B cell (primary cell): ENCODE data around the gene KRAS. TPM values are rescaled to one million over a fixed set of nuclear protein-coding genes. Genes with fewer than 3 reads are reported as not detected.
A peak's percentile ranks its signal among the peaks of the same experiment; 100 is the strongest.

ENCODE experiments used
- ATAC-seq: fragments of 200-7000 bp; cut with Tn5 transposase; one replicate; pipeline ENCODE4 v1.10.0; 2021; ENCODE audit warnings: low read depth, mild to moderate bottlenecking, moderate number of reproducible peaks, moderate library complexity
- CTCF ChIA-PET: fragments of 350-600 bp; sonication (Branson Sonifier 250); formaldehyde crosslinking; loops from one replicate; lab custom pipeline; 2021; ENCODE audit warnings: antibody characterized with exemption, inconsistent platforms; lab: Charles Lee
- POLR2A ChIA-PET: fragments of 350-600 bp; sonication (Branson Sonifier 250); formaldehyde crosslinking; loops from one replicate; lab custom pipeline; 2021; ENCODE audit warnings: antibody characterized with exemption; lab: Charles Lee
- DNase-seq: peaks from one replicate; pipeline ENCODE4 v3.0.0; 2013
- H2AFZ ChIP-seq: 2 replicates; pipeline ENCODE4 v1.6.1; 2012; ENCODE audit warnings: mild to moderate bottlenecking, low read depth, low read length; ENCODE audit not compliant: insufficient read depth, poor library complexity, severe bottlenecking
- H3K27ac ChIP-seq, 2 donors: 1 replicate in 1 of 2; 2 replicates in 1 of 2; pipeline ENCODE4 v1.5.1; 2012 to 2013; ENCODE audit warnings: low read length in 2 of 2, mild to moderate bottlenecking in 2 of 2, moderate library complexity in 1 of 2
- H3K27me3 ChIP-seq, 4 experiments: fragments of 200-600 bp in 1 of 4; sonication (generic) in 1 of 4; replicated peaks in 1 of 4; 1 replicate in 2 of 4; 2 replicates in 2 of 4; pipeline versions ENCODE4 v1.6.1 to v1.7.0; 2013 to 2016; ENCODE audit warnings: low read length in 3 of 4, mild to moderate bottlenecking in 2 of 4, mixed read lengths in 1 of 4, moderate library complexity in 1 of 4; ENCODE audit not compliant: insufficient read depth in 4 of 4, control insufficient read depth in 3 of 4; ENCODE audit errors: control extremely low read depth in 1 of 4
- H3K36me3 ChIP-seq, 2 experiments: replicated peaks in 1 of 2; 1 replicate in 1 of 2; 2 replicates in 1 of 2; pipeline versions ENCODE4 v1.6.1 to v1.7.1; 2013; ENCODE audit warnings: low read length in 1 of 2; ENCODE audit not compliant: insufficient read depth in 2 of 2, control insufficient read depth in 1 of 2; ENCODE audit errors: control extremely low read depth in 1 of 2, extremely low read depth in 1 of 2
- H3K4me1 ChIP-seq, 2 donors: fragments of 200-600 bp in 1 of 2; sonication (generic) in 1 of 2; 1 replicate in 1 of 2; 2 replicates in 1 of 2; pipeline versions ENCODE4 v1.5.1 to v1.6.1; 2013 to 2017; ENCODE audit warnings: low read length in 2 of 2; ENCODE audit not compliant: control insufficient read depth in 2 of 2, insufficient read depth in 2 of 2
- H3K4me2 ChIP-seq: replicated peaks from 2 replicates; pipeline ENCODE3; 2012; ENCODE audit warnings: mild to moderate bottlenecking, low read depth, low read length; ENCODE audit not compliant: poor library complexity, severe bottlenecking
- H3K4me3 ChIP-seq, 5 experiments: fragments of 200-600 bp in 1 of 5; sonication (generic) in 1 of 5; 1 replicate in 3 of 5; 2 replicates in 2 of 5; pipeline versions ENCODE4 v1.5.1 to v1.7.0; 2011 to 2016; ENCODE audit warnings: low read length in 4 of 5, mild to moderate bottlenecking in 4 of 5, low read depth in 2 of 5, control low read depth in 1 of 5, moderate library complexity in 1 of 5; ENCODE audit not compliant: insufficient read depth in 1 of 5; ENCODE audit errors: control extremely low read depth in 1 of 5, extremely low read depth in 1 of 5
- H3K79me2 ChIP-seq: fragments of 200-600 bp; sonication (generic); one replicate; pipeline ENCODE4 v1.6.0; 2016; ENCODE audit warnings: low read length; ENCODE audit not compliant: control insufficient read depth, insufficient read depth
- H3K9ac ChIP-seq: fragments of 200-600 bp; sonication (generic); 2 replicates; pipeline ENCODE4 v1.6.1; 2017; ENCODE audit warnings: mild to moderate bottlenecking, low read length, moderate library complexity
- H3K9me3 ChIP-seq, 3 donors: one replicate each; pipeline versions ENCODE4 v1.6.1 to v1.7.1; 2013; ENCODE audit warnings: low read length in 2 of 3; ENCODE audit not compliant: control insufficient read depth in 2 of 3, insufficient read depth in 1 of 3; ENCODE audit errors: control extremely low read depth in 1 of 3
- H4K20me1 ChIP-seq: 2 replicates; pipeline ENCODE4 v1.6.0; 2012; ENCODE audit warnings: mild to moderate bottlenecking, low read length; ENCODE audit not compliant: insufficient read depth, control insufficient read depth, poor library complexity, severe bottlenecking
- H3K27ac Mint-ChIP-seq: one replicate; pipeline ENCODE4 v1.8.0; 2021; ENCODE audit warnings: mixed read lengths
- H3K27me3 Mint-ChIP-seq: one replicate; pipeline ENCODE4 v1.8.0; 2021; ENCODE audit warnings: mixed read lengths
- H3K4me1 Mint-ChIP-seq: one replicate; pipeline ENCODE4 v1.8.0; 2021; ENCODE audit warnings: mixed read lengths
- H3K4me3 Mint-ChIP-seq: one replicate; pipeline ENCODE4 v1.8.0; 2021; ENCODE audit warnings: mixed read lengths
- H3K9me3 Mint-ChIP-seq: one replicate; pipeline ENCODE4 v1.8.0; 2022; ENCODE audit warnings: mixed read lengths; ENCODE audit not compliant: insufficient read depth
- EZH2 ChIP-seq: IDR thresholded peaks from 2 replicates; pipeline ENCODE4 v1.6.1; 2012; ENCODE audit warnings: borderline replicate concordance, low read depth, mild to moderate bottlenecking, moderate library complexity, low read length; ENCODE audit not compliant: insufficient read depth, poor library complexity, severe bottlenecking
- WGBS: methylation state at CpG from one replicate; pipeline ENCODE4 v1.1.5; 2013; ENCODE audit warnings: missing lambda C conversion rate; ENCODE audit not compliant: insufficient coverage; 5-methylcytosine and 5-hydroxymethylcytosine counted together
- intact Hi-C: fragments of 100-400 bp; cut with micrococcal nuclease; formaldehyde crosslinking; loops from one replicate; pipeline ENCODE4 v1.10.0; 2022
- polyA plus RNA-seq: library from polyadenylated mRNA; depleted of rRNA; stranded (reverse); fragments of >200 nt; gene quantifications from 2 replicates; pipeline ENCODE4 v1.2.3, GENCODE V29; 2012
- total RNA-seq, 2 donors: library from RNA; stranded (reverse); fragments of 120-200 nt in 1 of 2; gene quantifications; 1 replicate in 1 of 2; 2 replicates in 1 of 2; pipeline versions ENCODE4 v1.2.3 to v1.2.4, GENCODE V29; 2013 to 2022
- TF ChIP-seq, protein P1 (sequence below): fragments of 200-600 bp; IDR thresholded peaks from one replicate; pipeline ENCODE4 v1.8.0; 2022; ENCODE audit warnings: antibody characterized with exemption, mild to moderate bottlenecking

The KRAS gene
- total and polyA plus RNA-seq, 2 donors (not counting 1 experiment from before 2014, with no cell fraction given), result 7.2 to 41.8 TPM

DNA sequence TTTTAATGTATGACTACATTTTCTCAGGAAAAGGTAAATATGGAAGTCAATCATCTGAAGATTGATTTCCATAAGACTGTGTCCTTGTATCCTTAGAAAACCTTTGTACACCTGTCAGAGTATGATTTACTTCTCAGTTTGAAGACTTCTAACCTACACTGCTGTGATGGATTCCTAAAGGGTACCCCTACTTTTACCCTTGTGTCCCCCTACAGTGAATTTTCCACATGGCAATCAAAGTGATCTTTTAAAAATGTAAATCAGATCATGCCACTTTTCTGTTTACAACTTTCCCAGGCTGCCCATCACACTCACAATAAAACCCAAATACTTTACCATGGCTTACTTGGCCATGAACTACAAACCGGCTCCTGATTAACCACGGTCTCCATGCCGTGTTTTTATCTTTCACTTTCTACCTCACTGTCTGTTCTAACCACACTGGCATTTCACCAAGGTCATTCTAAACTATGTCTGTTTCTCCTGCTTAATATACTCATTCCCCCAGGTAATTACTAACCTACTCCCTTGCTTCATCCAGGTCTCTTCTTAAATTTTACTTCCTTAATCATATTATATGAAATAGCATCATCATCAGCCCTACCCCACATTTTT lies 63.8 kb downstream of the KRAS start:
- no peak overlapping the region for H3K27ac ChIP-seq
- no peaks in the 10 kb centered on the region for H4K20me1 ChIP-seq
- intact Hi-C loops, result loop anchor here (1.0 kb wide), 1 partner anchor 32 kb away; no protein-coding TSS in a partner anchor

More for the DNA sequence above, 63.8 kb downstream of the KRAS start:
- no peaks in the 10 kb centered on the region for H3K9me3 Mint-ChIP-seq
- 50% methylated on average over 3 of the region's 3 CpGs for WGBS
- H3K79me2 ChIP-seq, result no peaks in the 10 kb centered on the region
- H3K4me1 Mint-ChIP-seq, result peaks cover 8% of the 10 kb centered on the region
- ChIA-PET CTCF (interaction anchor here (0.6 to 1.4 kb wide), 2 partner anchors 8 to 31 kb away, joined by 3 read pairs; partner anchors contain the start of genes DNAI7 and ETFRF1), POLR2A (interaction anchor here (0.7 kb wide), 1 partner anchor 212 kb away, joined by 3 read pairs; no protein-coding TSS in a partner anchor)
- peak; percentile 31 for DNase-seq
- peak overlapping the region; percentile 77 for H3K4me3 Mint-ChIP-seq
- TF ChIP-seq, protein P1, sequence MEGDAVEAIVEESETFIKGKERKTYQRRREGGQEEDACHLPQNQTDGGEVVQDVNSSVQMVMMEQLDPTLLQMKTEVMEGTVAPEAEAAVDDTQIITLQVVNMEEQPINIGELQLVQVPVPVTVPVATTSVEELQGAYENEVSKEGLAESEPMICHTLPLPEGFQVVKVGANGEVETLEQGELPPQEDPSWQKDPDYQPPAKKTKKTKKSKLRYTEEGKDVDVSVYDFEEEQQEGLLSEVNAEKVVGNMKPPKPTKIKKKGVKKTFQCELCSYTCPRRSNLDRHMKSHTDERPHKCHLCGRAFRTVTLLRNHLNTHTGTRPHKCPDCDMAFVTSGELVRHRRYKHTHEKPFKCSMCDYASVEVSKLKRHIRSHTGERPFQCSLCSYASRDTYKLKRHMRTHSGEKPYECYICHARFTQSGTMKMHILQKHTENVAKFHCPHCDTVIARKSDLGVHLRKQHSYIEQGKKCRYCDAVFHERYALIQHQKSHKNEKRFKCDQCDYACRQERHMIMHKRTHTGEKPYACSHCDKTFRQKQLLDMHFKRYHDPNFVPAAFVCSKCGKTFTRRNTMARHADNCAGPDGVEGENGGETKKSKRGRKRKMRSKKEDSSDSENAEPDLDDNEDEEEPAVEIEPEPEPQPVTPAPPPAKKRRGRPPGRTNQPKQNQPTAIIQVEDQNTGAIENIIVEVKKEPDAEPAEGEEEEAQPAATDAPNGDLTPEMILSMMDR, result no peak
- no peak for TF ChIP-seq EZH2
- no peaks in the 10 kb centered on the region for H3K36me3 ChIP-seq
- peak overlapping the region; percentile 54 for H3K4me2 ChIP-seq
- H3K27ac Mint-ChIP-seq, result peak overlapping the region; percentile 32
- peaks cover 0 to 1% (median 0%) of the 10 kb centered on the region in 3 donors for H3K9me3 ChIP-seq
- H2AFZ ChIP-seq, result peak overlapping the region; percentile 40
- ATAC-seq, result peak; percentile 61
- H3K4me3 ChIP-seq, result peak overlapping the region in 2 of 5 experiments; percentile 45 to 51
- H3K27me3 ChIP-seq, result no peaks in the 10 kb centered on the region
- H3K4me1 ChIP-seq, result peaks cover 0 to 3% of the 10 kb centered on the region in 2 donors
- no peaks in the 10 kb centered on the region for H3K27me3 Mint-ChIP-seq
- H3K9ac ChIP-seq, result peak overlapping the region; percentile 42
